ENCODE data around the gene AKR1B1. TPM values are rescaled to one million over a fixed set of nuclear protein-coding genes. Genes with fewer than 3 reads are reported as not detected.

The AKR1B1 gene
- total RNA-seq, 3 donors from 2014 or later: 91.2 to 98.1 (median 96.7) TPM

GRCh38 chr7:134403062-134403461 lies 55.8 kb downstream of the AKR1B1 start:
- H3K4me1 Mint-ChIP-seq (ENCODE audit: low read depth): no peaks in the 10 kb centered on the region
- ATAC-seq: no peak
- H3K4me3 Mint-ChIP-seq: no peak overlapping the region
- no peaks in the 10 kb centered on the region for H3K36me3 Mint-ChIP-seq (ENCODE audit: insufficient read depth)
- DNase-seq: no peak
- H3K9me3 Mint-ChIP-seq: peaks cover 3% of the 10 kb centered on the region
- peaks cover 14% of the 10 kb centered on the region for H3K27me3 Mint-ChIP-seq (ENCODE audit: low read depth)

- no peak for DNase-seq
- ATAC-seq: no peak
- H3K9me3 Mint-ChIP-seq: peaks cover 3% of the 10 kb centered on the region
- H3K36me3 Mint-ChIP-seq (ENCODE audit: insufficient read depth): no peaks in the 10 kb centered on the region
- no peak overlapping the region for H3K4me3 Mint-ChIP-seq
- peaks cover 11% of the 10 kb centered on the region for H3K27me3 Mint-ChIP-seq (ENCODE audit: low read depth)
- no peaks in the 10 kb centered on the region for H3K4me1 Mint-ChIP-seq (ENCODE audit: low read depth)
Measured at GRCh38 chr7:134400859-134401258, 58.0 kb downstream of the AKR1B1 start.

GRCh38 chr7:134396031-134396430 lies 62.9 kb downstream of the AKR1B1 start:
- no peak for DNase-seq
- peaks cover 17% of the 10 kb centered on the region for H3K27me3 Mint-ChIP-seq (ENCODE audit: low read depth)
- no peaks in the 10 kb centered on the region for H3K4me1 Mint-ChIP-seq (ENCODE audit: low read depth)
- H3K4me3 Mint-ChIP-seq: no peak overlapping the region
- no peaks in the 10 kb centered on the region for H3K36me3 Mint-ChIP-seq (ENCODE audit: insufficient read depth)
- no peak for ATAC-seq
- no peaks in the 10 kb centered on the region for H3K9me3 Mint-ChIP-seq

- H3K4me1 Mint-ChIP-seq (ENCODE audit: low read depth): no peaks in the 10 kb centered on the region
- DNase-seq (no peak), ATAC-seq (no peak)
- no peaks in the 10 kb centered on the region for H3K36me3 Mint-ChIP-seq (ENCODE audit: insufficient read depth)
- H3K9me3 Mint-ChIP-seq: no peaks in the 10 kb centered on the region
- H3K27me3 Mint-ChIP-seq (ENCODE audit: low read depth): peaks cover 17% of the 10 kb centered on the region
- H3K4me3 Mint-ChIP-seq: no peak overlapping the region
Measured at GRCh38 chr7:134395604-134396003, 63.3 kb downstream of the AKR1B1 start.

GRCh38 chr7:134394056-134394455 lies 64.8 kb downstream of the AKR1B1 start:
- H3K27me3 Mint-ChIP-seq (ENCODE audit: low read depth): peaks cover 17% of the 10 kb centered on the region
- DNase-seq (no peak), ATAC-seq (no peak)
- H3K9me3 Mint-ChIP-seq: no peaks in the 10 kb centered on the region
- H3K4me1 Mint-ChIP-seq (ENCODE audit: low read depth): no peaks in the 10 kb centered on the region
- no peak overlapping the region for H3K4me3 Mint-ChIP-seq
- no peaks in the 10 kb centered on the region for H3K36me3 Mint-ChIP-seq (ENCODE audit: insufficient read depth)

Other genes starting within 250 kb of the AKR1B1 start
- 10 to 100 TPM; 21.7 to 24.9 (median 22.7) TPM for gene SLC35B4, start 142.2 kb downstream of the AKR1B1 start, total RNA-seq
- under 1 TPM in 1 of 3 donors, not detected in 2; 0.16 TPM for gene AKR1B10, start 68.5 kb upstream of the AKR1B1 start, total RNA-seq
- gene AKR1B15, start 90.0 kb upstream of the AKR1B1 start, total RNA-seq: not detected
- gene BPGM, start 187.8 kb upstream of the AKR1B1 start, total RNA-seq: 10 to 100 TPM; 12.5 to 14.7 (median 13.4) TPM